Stimulated activated CD8-positive, alpha-beta memory T cell treated with anti-CD3 and anti-CD28 coated beads, Interleukin-7, amount 100 ng/mL, for 48 hours (primary cell): Measurements from ENCODE around the gene SPTBN5.
A peak's percentile ranks its signal among the peaks of the same experiment; 100 is the strongest.

ENCODE experiments used
- DNase-seq, 2 donors: peaks; one replicate each; pipeline ENCODE4 v3.0.0-alpha.2; 2020; ENCODE audit warnings: low read depth in 1 of 2; ENCODE audit errors: extremely low read depth in 1 of 2

Gene SPTBN5

DNA sequence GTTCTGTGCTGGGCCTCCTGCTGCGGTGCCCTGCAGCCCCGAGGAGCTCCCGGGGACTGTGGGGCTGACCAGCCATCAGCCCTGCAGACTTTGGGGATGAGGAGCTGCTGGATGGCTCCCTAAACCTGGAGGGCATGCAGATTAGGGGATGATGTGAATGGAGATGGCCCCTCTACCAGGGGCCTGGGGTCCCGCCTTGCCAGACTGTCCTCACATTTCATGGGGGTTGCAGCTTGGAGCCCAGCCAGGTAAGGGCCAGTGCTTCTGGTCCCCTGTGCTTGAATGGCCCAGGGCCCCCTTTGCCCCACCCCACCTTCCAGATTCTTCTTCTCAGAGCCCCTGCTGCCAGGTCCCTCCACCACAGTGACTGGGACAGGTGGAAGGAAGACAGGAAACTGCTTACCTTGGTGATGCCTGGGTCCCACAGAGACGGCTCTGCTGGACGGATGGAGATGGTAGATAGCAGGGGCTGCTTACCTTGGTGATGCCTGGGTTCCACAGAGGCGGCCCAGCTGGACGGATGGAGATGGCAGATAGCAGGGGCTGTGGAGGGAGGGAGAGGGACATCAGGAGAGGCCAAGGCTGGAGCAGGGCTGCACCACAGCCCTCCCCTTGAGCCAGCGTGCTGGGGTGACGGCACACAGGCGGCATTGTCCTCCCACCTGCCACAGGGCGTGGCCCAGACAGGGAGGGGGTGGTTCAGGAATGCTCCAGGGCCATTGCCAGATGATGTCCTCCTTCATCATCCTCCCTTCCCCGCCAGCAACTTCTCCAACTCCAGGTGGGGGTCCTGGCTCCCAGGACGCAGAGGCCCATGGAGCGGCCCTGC, at the start of gene SPTBN5:
SPTBN5 (minus strand) TSS at position 632 of the 829 bp plus-strand sequence; CDS start at position 76, 556 bp downstream.
- DNase-seq = no peak

GRCh38 chr15:41942886-41943285, 49.0 kb upstream of the SPTBN5 start:
- no peak for DNase-seq

DNA sequence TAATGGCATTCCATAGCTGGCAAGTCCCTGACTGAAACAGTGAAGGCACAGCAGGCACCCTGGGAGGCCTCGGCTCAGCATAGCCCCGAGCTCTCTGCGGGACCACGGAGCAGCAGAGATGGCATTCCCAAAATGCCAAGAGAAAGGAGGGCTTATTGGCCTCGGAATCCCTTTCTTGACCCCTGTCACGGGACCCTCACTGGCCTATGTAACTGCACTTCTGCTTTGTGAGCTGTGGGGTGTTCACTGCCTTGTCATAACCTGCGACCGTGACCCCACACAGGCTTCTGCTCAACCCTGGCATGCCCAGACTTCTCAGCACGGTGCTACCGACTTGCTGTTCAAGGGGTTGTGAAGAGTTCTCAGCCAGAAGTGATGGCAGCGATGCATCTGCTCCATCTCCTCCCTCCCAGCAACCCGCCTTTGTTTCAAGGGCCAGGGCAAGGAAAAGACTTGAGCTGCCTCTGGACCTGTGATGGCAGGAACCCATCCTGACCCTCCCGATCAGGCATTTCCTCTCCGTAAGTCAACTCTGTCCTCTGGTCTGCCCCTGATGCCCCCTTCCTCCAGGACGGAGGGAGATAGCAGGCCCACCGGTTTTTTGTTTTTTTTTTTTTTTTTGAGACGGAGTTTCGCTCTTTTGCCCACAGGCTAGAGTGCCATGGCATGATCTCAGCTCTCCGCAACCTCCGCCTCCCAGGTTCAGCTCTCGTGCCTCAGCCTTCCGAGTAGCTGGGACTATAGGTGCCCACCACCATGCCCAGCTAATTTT, 48.0 kb upstream of the SPTBN5 start:
- DNase-seq = no peak

DNA sequence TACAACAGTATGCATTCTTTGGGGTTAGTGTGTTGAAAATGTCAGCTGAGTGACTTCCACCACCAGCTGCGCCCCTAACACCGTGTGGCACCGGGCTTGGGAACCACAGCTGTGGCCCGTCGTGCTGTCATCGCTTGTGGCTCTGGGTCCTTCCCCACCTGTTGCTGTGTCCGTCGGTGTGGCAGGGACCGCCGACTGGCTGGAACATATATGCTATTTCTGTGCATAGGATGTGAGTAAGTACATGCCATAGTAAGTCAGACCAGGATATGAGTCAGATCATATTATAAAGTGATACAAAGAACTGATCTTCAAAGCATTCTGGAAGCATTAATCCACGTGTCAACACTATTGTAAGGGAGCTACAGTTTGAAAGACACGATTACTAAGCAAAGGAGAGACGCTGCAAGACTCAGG, 46.6 kb upstream of the SPTBN5 start:
- peak in 1 of 2 donors; percentile 57 for DNase-seq

GRCh38 chr15:41939986-41940385, 46.1 kb upstream of the SPTBN5 start:
- DNase-seq = no peak

- no peak for DNase-seq
Observed at GRCh38 chr15:41937568-41937923, 43.7 kb upstream of the SPTBN5 start.

- DNase-seq = peak in 1 of 2 donors; percentile 71
Observed at GRCh38 chr15:41936649-41937567, 43.1 kb upstream of the SPTBN5 start.

GRCh38 chr15:41936155-41936554, 42.3 kb upstream of the SPTBN5 start:
- DNase-seq = no peak

DNA sequence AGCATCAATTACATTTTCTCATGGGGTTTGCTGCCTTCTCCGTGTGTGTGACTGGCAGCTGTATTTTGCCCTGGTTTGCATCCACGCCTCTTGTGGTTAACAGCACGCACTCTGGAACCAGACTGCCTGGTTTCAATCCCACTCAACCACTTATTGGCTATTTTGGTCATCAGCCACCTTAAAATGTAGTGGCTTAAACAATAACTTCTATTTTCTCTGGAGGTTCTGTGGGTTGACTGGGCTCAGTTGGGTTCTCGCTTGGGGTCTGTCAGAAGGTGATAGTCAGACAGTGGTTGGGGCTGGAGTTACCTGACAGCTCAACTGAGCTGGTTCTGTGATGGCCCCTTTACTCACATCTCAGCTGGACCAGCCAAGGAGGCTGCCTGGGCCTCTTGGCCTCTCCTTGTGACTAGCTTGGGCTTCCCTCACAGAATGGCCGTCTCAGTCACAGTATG, 41.7 kb upstream of the SPTBN5 start:
- peak in 1 of 2 donors; percentile 31 for DNase-seq

DNA sequence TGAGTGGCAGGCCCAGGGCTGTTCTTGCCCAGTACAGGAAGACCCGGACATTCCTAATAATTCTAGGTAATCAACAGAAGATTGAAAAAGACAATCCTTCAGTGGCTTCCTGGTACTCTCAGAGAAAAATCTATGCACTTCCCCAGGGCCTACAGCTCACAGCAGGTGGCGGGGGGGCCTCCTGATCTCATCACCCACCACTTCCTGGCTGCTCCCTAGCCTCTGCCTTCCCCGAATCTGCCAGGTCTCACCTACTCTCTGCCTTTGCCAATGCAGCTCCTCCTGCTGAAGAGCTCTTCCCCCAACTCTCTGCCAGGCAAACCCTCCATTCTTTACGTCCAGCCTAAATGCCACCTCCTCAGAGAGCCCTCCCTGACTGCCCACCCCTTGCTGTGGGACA, 41.0 kb upstream of the SPTBN5 start:
- DNase-seq = peak in 1 of 2 donors; percentile 62

GRCh38 chr15:41933771-41934170, 39.9 kb upstream of the SPTBN5 start:
- no peak for DNase-seq

DNA sequence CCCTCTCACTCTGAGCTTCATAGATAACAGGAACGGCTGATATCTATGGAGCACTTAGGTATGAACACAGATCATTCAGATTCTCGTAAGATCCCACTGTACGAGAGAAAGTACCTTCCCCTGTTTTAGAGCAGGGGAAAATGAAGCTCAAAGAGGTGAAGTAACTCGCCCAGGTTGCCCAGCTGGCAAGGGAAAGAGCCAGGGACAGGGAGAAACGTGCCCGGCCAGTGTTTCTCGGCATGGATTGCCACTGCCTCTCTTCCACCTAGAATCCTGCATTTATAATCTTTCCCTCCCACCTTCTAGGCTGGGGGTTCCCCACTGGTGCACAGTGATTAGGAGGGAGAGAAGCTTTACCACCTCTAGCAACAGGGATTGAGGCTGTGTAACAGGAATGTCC, 39.5 kb upstream of the SPTBN5 start:
- no peak for DNase-seq

DNA sequence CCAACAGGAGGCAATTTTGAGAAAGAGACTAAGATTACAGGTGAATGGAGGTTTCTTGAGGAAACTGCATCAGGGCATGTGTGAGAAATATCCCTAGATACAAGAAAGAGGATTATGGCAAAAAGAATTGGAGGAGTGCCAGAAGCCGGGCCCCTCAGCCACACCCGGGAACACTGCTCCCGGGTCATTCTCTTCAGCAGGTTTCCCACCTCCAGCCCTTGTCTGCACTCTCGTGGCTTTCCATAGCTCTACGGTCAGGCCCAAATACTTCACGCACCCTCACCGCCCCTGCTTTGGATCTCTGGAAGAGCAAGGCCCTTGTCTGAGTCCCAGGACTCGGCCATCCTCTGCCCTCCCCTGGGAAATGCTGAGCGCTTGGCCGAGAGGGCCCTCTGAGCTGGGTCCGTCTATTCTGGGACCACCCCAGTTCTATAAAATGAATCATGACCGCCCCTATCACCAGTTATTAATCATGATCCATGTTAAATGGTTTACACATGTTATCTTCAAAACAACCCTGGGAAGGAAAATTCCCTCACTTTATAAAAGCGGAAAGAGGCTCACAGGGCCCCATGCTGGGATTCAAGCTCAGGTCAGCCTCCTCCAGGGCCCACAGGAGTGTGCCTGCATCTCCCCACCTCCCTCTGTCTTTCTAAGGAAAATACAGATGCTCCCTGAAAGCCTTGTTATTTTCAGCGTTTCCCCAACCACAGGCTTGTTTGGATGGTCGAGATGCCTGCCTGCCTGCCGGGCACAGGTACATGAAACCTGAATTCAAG, 38.8 kb upstream of the SPTBN5 start:
- no peak for DNase-seq

- DNase-seq = no peak
Observed at GRCh38 chr15:41932101-41932500, 38.2 kb upstream of the SPTBN5 start.

GRCh38 chr15:41930867-41931222, 37.0 kb upstream of the SPTBN5 start:
- DNase-seq = no peak

DNA sequence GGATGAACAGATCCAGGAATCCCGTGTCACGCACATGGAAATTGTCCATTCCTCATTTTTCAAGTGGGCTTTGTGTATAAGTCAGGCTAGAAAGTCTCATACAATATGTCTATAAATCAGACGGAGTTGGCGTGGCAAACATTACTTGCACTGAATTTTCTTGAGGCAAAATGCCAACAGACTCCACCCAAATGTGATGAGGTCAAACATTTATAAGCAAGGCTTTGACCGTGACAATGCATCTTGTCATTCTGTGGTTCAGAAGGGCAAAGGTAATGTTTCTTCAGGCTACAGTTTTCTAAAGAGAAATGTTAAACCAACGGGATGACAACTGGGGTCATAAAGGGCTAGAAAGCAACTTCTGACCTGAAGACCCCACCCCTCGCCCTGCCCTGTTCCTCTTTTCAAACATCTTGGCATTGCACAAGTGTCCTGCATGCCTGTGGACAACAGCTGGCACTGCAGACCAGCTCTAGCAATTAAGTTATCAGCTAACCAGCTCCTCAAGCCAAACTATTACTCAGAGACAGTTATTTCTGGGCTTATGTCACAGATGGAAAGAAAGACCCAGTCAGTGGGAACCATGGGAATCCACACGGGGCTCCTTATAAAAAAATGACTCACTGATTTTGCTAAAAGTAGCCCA, 36.5 kb upstream of the SPTBN5 start:
- DNase-seq = no peak

- DNase-seq = no peak
Observed at GRCh38 chr15:41928637-41929620, 35.1 kb upstream of the SPTBN5 start.

GRCh38 chr15:41928100-41928499, 34.2 kb upstream of the SPTBN5 start:
- DNase-seq = no peak

DNA sequence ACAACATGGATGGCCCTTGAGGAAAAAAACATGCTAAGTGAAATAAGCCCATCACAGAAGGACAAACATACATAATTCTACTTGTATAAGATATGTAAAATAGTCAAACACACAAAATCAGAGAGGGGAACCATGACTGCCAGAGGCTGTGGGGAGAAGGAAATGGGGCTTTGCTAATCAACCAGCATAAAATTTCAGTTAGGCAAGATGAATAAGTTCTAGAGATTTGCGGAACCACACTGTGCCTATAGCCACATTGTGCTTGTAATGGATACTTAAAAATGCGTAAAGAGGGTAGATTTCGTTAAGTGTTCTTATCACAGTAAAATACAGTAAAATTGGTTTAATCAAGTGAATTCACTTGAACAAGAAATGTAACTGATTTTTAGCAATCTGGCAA, 33.7 kb upstream of the SPTBN5 start:
- no peak for DNase-seq
